Chondrocyte (in vitro differentiated cells): ENCODE results near the gene TAAR8. TPM values are rescaled to one million over a fixed set of nuclear protein-coding genes. Genes with fewer than 3 reads are reported as not detected.
"Not testable (repeated sequence)": the region's sequence is repeated elsewhere in the genome, so short reads cannot be mapped to it uniquely, and the experiment has no call there.

ENCODE experiments used
- DNase-seq: peaks from one replicate; pipeline ENCODE4 v3.0.0; 2021; ENCODE audit warnings: mixed read lengths, low spot score
- H3K27ac Mint-ChIP-seq: one replicate; pipeline ENCODE4 v1.8.0; 2021; ENCODE audit warnings: mild to moderate bottlenecking, moderate library complexity, mixed read lengths; ENCODE audit not compliant: unreplicated experiment
- H3K27me3 Mint-ChIP-seq: 2 replicates; pipeline ENCODE4 v1.8.0; 2021; ENCODE audit warnings: low read depth, mixed read lengths
- H3K36me3 Mint-ChIP-seq: 2 replicates; pipeline ENCODE4 v1.8.0; 2021; ENCODE audit warnings: low read depth, mixed read lengths
- H3K4me1 Mint-ChIP-seq: 2 replicates; pipeline ENCODE4 v1.8.0; 2021; ENCODE audit warnings: low read depth, mild to moderate bottlenecking, mixed read lengths
- H3K4me3 Mint-ChIP-seq: one replicate; pipeline ENCODE4 v1.8.0; 2021; ENCODE audit warnings: mild to moderate bottlenecking, moderate library complexity, mixed read lengths; ENCODE audit not compliant: unreplicated experiment
- H3K9me3 Mint-ChIP-seq: 2 replicates; pipeline ENCODE4 v1.8.0; 2021; ENCODE audit warnings: low read depth, mixed read lengths
- CTCF ChIP-seq: fragments of 200-600 bp; sonication (generic); IDR thresholded peaks from 2 replicates; pipeline ENCODE4 v1.5.0; 2021; ENCODE audit warnings: antibody characterized with exemption, mild to moderate bottlenecking, moderate library complexity
- total RNA-seq: library from RNA; stranded (reverse); gene quantifications from 3 replicates; pipeline ENCODE4 v1.2.1, GENCODE V29; 2021

Gene TAAR8
- total RNA-seq, 1 donor from 2014 or later: not detected

DNA sequence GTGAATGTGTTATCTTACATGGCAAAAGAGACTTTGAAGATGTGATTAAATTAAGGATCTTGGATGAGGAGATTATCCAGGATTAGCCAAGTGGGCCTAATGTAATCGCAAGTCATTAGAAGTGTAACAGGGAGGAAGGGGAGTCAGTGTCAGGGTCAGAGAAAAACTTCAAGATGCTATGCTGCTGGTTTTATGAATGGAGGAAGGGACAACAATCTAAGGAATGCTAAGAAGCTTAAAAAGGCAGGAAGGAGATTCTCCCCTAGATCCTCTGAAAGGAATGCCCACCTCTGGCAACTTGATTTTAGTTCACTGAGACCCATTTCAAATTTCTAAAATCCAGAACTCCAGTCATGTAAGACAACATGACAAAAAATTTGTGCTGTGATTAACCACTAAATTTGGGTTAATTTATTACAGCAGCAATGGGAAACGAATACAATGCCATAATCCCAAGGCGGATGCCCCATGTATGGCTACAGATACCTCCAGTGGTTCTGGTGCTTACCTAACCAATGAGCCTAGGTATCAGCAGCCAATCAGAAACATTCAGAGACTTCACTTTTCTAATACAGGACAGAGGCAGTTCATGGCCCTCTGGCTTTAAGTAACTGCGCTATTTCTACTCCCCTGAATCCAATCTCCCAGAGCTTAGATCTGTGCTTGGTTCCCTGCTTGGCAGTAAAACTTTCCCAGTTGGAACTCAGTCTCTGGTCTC is 3.6 kb upstream of the TAAR8 start:
- H3K27ac Mint-ChIP-seq: no peak overlapping the region
- H3K4me3 Mint-ChIP-seq: no peak overlapping the region
- H3K27me3 Mint-ChIP-seq: peaks cover 24% of the 10 kb centered on the region
- no peak for DNase-seq
- H3K4me1 Mint-ChIP-seq: no peaks in the 10 kb centered on the region
- H3K9me3 Mint-ChIP-seq: no peaks in the 10 kb centered on the region
- no peaks in the 10 kb centered on the region for H3K36me3 Mint-ChIP-seq
- TF ChIP-seq CTCF: no peak

- Mint-ChIP-seq H3K4me3 (no peak overlapping the region), H3K27me3 (peaks cover 26% of the 10 kb centered on the region), H3K27ac (no peak overlapping the region), H3K9me3 (no peaks in the 10 kb centered on the region), H3K4me1 (no peaks in the 10 kb centered on the region), H3K36me3 (no peaks in the 10 kb centered on the region)
- TF ChIP-seq CTCF: no peak
- DNase-seq: no peak
These were observed 1.3 kb upstream of the TAAR8 start for GRCh38 chr6:132551214-132551613.

DNA sequence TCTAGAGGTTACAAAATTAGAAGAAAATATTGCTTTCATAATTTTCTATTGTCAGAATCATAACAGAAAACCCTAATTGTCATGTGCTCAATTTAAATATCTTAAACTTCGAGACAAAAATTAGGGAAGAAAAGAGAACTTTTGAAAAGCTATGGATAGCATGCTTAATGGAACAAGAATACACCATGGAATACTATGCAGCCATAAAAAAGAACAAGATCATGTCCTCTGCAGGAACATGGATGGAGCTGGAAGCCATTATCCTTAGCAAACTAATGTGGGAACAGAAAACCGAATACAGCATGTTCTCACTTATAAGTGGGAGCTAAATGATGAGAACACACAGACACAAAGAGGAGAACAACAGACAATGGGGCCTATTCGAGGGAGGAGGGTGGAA is 7.6 kb downstream of the TAAR8 start:
- peaks cover 34% of the 10 kb centered on the region for H3K27me3 Mint-ChIP-seq
- not testable (repeated sequence) for H3K36me3 Mint-ChIP-seq, H3K4me1 Mint-ChIP-seq, H3K4me3 Mint-ChIP-seq, DNase-seq, H3K9me3 Mint-ChIP-seq, H3K27ac Mint-ChIP-seq

- Mint-ChIP-seq H3K4me3 (no peak overlapping the region), H3K9me3 (no peaks in the 10 kb centered on the region), H3K4me1 (no peaks in the 10 kb centered on the region), H3K36me3 (no peaks in the 10 kb centered on the region), H3K27ac (no peak overlapping the region), H3K27me3 (peaks cover 39% of the 10 kb centered on the region)
- TF ChIP-seq CTCF: no peak
- DNase-seq: no peak
These were observed 13.9 kb downstream of the TAAR8 start for GRCh38 chr6:132566404-132566803.

GRCh38 chr6:132567566-132567965 is 15.1 kb downstream of the TAAR8 start:
- H3K9me3 Mint-ChIP-seq: no peaks in the 10 kb centered on the region
- DNase-seq: no peak
- H3K4me1 Mint-ChIP-seq: no peaks in the 10 kb centered on the region
- H3K27ac Mint-ChIP-seq: no peak overlapping the region
- H3K36me3 Mint-ChIP-seq: no peaks in the 10 kb centered on the region
- peaks cover 42% of the 10 kb centered on the region for H3K27me3 Mint-ChIP-seq
- TF ChIP-seq CTCF: no peak
- no peak overlapping the region for H3K4me3 Mint-ChIP-seq

DNA sequence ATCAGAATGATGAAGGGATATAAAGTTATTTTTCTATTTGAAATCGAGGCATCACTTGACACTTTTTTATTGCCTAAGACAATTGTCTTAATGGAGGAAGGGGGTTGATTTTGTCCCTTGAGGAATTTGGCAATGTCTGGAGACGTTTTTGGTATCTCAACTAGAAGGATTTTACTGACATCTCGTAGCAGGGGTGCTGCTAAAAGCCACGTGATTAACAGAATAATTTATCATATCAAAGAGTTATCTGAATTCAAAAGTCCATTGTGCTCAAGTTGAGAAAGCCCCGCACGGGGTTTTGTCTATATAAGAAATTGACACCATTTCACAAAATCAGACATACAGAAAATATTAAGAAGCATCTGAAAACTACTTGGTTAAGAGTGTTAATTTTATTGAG is 16.1 kb downstream of the TAAR8 start:
- Mint-ChIP-seq H3K9me3 (no peaks in the 10 kb centered on the region), H3K4me3 (no peak overlapping the region), H3K27me3 (peaks cover 37% of the 10 kb centered on the region), H3K27ac (no peak overlapping the region), H3K4me1 (no peaks in the 10 kb centered on the region), H3K36me3 (peaks cover 3% of the 10 kb centered on the region)
- TF ChIP-seq CTCF: no peak
- no peak for DNase-seq
